Renal pelvis (tissue), 4 donors: Measurements from ENCODE around the gene DENND1A. TPM values are rescaled to one million over a fixed set of nuclear protein-coding genes. Genes with fewer than 3 reads are reported as not detected.
A peak's percentile ranks its signal among the peaks of the same experiment; 100 is the strongest.

Experiments used
- DNase-seq: peaks from one replicate; pipeline ENCODE4 v3.0.0-alpha.2; 2013
- polyA plus RNA-seq, 3 donors: library from polyadenylated mRNA; unstranded; fragments of 120-200 nt; gene quantifications; one replicate each; pipeline ENCODE4 v1.2.1, GENCODE V29; 2013; ENCODE audit not compliant: insufficient read length in 3 of 3

The DENND1A gene
- polyA plus RNA-seq, 3 donors: 21.6 to 23.3 (median 22.8) TPM

DNA sequence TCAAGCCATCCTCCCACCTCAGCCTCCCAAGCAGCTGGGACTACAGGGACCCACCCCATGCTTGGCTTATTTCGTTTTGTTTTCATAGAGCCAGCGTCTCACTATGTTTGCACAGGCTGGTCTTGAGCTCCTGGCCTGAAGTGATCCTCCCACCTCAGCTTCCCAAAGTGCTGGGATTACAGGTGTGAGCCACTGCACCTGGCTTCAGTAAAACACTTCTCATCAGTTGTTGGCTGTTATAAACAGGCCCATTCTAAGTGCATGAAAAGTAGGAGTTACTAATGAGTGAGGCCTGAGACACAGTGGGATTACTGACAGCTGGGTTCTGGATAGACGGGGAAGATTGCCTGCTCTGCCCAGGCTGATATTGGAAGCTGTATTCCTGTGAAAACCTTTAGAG is 570.4 kb downstream of the DENND1A start:
- no peak for DNase-seq

DNA sequence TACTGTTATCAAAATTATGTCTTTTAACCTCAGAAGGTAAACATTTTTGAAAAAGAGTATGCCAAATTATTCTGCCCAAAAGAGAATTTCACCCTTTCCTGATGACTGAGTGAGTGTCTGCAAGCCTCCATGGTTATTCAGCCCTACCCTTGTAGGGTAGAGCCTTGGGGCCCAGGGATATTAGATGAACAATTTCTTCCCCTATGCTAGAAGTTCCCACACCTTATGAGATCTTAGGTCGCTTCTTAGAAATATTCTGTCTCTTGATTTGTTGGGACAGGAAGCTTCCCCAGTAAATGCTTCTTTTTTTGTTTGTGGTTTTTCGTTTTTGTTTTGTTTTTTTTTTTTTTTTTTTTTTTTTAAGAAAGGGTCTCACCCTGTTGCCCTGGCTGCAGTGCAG is 570.8 kb downstream of the DENND1A start:
- no peak for DNase-seq

DNA sequence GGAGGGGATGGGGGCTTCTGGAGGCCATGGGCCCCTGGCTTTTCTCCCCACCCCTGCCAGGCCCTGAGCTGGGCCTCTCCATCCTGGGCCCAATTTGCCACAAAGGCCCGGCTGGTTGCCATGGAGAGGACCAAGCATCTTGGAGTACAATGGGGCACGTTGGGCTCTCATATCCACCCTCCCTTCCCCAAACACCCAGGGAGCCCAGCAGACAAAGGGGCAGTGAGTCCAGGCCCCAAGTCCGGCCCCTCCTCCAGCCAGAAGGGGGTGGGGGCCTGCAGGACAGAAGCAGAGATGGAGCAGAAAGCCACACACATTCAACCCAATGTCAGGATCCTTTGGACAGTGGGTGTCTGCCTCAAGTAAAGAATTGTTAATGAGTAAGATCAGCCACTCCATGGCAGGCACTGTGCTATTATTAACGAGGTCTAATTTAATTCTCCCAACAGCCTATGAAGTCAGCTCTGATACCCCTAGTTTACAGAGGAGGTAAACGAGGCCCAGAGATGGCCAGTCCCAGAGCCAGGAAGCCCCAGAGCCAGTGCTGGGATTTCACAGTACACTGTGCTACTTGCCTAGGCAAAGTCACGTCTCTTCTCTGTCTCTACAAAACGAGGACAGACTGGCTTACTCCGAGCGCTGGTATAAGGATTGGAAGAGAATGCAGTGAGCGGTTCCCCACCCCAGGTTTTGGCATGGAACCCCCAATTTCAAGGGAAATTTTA is 571.6 kb downstream of the DENND1A start:
- no peak for DNase-seq

DNA sequence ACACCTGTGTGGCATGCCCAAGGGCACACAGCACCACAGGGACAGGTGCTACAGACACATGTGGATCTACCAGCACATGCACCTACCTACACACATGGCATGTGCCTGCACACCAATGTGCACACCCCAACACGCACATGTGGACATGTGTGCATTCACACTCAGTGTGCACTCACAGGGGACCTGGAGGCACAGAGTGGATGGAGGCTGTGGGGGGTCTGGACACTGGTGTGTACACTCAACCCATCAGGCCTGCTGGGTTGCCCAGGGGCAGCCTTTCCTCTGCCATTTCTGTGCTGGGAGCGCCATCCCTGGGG is 572.2 kb downstream of the DENND1A start:
- DNase-seq: no peak

DNA sequence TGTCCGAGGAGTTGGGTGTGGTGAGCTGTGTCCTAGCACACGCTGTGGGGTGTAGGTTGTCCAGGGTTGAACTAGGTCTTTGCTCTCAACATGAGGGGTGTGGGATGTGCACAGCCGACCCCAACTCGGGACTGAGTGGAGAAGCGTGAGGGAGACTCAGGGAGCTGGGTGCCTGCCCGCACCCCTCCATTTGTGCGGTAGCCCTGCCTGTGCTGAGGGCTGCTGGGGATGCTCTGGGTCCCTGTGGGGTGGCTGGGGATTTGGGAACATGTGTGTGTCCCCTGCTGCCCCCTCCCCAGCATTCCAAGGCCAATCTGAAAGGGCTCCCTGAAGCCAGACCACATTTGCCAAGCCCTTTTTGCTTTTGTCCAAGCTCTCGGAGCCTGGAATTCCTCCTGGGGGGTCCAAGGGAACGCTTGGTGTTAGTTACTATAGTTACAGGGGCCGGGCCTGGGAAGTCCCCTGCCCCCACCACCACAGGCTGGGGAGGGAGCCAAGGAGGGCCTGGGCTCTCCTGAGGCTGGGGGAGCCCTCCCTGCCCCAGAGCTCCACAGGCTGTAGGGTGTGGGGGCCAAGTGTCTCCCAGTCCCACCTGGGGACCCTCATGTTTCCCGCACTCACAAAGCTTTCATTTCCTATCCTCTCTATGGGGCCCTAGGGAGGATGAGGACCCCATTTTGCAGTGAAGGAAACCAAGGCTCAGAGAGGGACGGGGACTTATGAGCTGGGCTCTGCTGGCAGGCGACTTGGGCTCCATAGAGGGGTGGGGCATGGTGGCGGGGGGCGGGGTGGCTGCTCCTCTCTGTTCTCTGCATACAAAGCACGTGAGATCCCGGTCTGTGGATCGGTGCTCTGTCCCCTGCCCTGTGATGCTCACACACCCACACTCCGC is 572.8 kb downstream of the DENND1A start:
- no peak for DNase-seq

DNA sequence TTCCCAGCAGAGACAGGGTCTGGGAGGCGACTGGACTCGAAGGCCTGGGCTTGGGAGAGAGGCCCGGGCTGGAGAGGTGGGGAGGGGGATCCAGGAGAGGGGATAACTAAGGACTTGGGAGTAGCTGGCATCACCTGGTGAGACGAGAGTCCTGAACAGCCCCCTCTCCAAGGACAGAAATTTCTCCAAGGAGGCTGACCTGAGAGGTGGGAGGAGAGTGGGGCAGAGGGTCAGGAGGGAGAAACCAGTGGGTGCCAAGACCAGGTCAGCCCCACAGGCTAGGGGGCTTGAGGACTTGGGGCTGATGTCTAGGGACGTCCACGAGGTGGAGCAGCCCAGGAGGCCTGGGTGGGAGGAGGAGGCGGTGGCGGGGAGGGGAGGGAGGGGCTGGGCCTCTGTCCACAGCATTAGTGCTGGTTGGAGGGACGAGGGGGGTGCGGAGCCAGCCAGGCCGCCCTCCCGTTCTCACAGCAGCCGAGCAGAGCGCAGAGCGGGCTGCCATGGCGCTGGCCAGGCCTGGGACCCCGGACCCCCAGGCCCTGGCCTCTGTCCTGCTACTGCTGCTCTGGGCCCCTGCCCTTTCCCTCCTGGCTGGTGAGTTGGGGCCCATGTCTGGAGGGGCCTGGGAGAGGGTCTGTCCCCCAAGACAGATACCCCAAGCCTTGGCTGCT is 574.0 kb downstream of the DENND1A start, which contains the start of gene CRB2:
Gene CRB2 (plus strand): TSS at position 437 of the 671 bp plus-strand sequence. CDS start 64 bp downstream, at position 501.
- DNase-seq: peak; percentile 67

DNA sequence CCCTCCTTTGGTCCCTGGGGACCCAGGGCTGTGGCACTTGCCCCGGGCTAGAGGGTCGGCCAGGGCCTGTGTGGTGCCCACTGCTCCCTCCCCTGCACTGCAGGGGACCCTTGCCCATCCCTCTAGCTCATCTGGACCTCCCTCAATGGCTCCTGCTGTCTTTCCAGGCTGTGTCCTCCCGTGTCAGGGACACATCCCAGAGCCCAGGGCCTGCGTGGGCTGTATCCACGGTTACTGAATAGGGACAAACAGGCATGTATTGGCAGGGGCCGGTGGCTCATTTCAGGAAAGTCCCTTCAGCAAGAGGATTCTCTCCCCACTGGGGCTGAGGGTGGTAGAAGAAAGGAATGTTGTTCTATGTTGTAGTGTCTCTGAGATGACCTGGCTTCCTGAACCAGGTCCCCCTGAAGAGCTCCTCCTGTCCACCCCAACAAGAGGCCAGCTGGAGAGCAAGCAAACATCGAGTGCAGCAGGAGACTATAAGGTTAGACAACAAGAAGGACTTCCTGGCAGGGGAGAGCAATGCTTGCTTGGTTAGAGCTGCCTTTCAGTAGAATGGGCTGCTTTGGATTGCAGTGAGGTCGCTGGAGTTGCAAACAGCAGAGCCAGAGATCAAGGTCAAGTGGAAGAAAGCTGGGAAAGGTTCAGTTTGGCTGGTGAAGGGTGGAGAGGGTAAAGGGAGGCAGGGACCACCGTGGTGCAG is 575.0 kb downstream of the DENND1A start:
- DNase-seq: no peak

DNA sequence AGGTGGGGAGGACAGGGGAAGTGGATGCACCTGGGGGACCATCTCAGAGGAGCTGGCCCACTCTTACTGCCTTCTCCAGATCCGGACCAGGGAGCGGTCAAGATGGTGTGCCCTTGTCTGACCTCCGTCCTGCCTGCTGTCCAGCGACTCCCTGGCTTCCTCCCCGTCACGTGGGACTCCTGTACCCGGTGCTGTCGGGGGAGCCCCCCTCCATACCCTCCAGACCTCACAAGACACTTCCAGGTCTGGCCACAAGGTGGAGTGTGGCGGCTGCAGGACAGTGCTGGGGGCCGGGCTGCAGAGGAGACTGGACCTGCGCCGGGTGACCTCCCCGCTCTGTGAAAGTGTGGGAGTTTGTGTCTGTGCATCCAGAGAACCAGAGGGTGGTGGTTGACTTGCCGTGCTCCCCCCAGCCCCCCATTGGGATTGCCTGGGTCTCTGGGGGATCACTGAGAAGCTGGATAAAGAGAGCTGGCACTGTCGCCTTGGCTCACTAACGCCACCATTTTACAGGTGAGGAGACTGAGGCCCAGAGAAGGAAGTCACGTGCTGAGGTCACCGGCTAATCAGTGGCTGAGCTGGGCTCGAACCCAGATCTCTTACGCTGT is 575.8 kb downstream of the DENND1A start:
- peak; percentile 72 for DNase-seq

DNA sequence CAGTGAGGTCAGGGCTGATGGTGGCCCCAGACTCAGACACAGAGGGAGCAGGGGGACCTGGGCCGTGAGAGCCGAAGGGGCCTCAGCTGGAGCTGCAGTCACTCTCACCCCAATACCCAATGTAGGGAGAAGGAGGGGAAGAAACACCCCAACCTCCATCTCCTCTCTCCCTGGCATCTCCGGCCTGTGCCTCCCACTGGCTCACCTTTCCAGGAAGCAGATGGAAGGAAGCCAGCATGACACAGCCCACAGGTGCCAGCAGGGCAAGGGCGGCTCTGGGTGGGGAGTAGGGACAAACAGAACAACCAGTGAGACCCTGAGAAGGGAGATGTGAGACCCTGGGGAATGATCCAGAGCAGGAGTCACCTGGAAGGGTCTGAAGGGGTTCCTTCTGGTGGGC is 576.9 kb downstream of the DENND1A start:
- no peak for DNase-seq

DNA sequence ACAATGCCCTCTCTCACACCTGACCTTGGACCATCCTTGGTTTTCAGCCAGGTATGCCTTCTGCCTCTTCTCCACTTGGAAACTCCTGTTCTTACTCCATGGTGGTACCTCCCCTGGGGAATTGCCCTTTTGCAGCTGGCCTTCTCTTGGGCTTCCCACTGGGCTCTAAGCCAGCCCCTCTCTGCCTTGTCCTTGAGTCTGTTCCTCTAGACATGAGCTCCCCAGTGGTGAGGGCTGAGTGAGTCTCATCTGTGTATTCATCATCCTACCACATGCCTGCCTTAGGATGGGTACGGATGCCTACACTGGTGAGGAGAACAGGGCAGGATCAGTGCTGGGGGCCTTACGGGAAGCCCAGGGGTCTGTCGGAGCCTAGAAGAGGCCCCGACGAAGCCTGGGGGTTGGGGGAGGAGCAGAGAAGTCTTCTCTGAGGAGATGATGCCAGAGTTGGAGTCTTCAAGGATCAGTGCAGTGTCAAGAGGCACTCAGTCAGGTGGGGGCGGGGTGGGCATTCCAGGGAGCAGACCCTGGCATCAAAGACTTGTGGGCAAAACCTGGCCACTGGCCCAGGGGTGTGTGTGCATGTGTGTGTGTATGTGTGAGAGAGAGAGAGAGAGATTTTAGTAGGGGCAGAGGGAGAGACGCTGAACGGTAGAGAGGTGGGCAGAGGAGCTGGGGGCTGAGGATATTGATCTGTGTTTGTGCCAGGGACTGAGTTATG is 579.2 kb downstream of the DENND1A start:
- no peak for DNase-seq

DNA sequence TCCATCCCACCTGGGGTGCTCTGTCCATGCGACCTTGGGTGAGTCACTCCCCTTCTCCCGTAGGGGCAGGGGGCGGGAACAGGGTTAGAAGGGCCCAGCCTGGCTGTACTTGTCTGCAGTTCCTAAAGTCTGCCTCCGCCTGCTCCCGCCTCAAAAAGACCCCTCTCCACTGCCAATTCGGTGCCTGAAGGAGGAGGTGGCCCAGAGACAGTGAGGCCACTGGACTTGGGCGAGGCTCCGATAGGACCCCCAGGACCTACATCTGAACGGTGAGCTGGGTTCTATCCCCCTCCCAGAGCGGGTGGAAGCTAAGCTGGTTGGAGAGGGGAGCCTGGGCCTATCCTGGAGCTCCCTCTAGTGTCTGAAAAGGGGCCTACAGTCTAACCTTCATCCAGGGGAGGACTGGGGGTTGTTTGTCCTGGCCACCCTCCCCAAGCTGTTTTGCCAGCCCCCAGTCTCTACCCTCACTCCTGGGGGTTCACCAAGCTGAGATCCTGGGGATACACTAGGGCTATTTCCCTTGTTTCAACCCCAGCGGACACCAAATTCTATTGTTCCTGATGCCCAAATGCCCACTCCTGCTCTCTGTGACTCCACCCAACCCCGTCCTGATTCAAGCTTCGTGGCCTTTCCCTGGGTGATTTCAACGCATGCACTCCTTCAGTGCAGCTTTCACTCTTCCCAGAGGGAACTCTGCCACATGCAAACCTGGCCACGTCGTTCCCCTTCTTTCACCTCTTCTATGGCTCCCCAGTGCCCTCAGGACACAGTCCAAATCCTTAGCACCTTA is 580.0 kb downstream of the DENND1A start:
- no peak for DNase-seq

DNA sequence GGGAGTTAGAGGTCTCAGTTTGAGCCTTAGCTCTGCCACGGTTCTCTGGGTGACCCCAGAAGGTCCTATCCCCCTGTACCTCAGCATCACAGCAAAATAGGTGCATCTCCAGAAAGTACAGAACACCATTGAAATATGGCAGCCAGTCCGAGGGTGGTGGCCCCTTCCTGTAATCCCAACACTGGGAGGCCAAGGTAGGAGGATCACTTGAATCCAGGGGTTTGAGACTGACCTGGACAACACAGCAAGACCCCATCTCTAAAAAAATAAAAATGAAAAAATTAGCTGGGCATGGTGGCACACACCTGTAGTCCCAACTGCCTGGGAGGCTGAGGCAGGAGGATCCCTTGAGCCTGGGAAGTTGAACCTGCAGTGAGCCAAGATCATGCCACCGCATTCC is 580.9 kb downstream of the DENND1A start:
- no peak for DNase-seq

DNA sequence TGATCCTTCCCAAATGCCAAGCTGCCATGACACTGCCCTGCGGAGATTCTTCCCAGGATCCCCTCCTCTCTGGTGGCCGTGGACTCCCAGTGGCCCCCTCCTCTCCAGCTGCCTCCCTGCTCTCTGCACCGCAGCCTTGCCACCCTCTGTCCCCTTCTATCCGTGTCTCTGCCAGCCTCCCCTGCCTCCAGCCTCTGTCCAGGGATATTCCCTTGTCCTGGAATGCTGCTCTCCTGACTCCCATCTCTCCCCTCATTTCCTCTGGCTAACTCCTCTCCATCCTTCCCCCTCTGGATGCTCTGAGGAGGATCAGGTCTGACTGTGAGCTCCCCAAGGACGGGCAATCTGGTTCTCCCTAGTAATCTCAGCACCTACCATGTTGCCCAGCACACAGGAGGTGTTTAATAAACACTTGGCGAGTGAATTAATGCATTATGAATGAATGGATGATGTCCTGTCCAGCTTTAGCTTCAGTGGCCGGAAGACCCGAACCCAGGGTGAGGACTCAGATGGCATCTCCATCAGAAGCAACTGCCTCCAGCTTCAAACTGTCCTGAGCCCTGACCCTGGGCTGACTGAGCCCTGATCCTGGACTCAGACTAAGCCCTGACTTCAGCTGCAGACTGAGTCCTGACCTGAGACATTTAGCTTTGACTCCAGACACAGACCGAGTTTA is 581.5 kb downstream of the DENND1A start:
- no peak for DNase-seq

DNA sequence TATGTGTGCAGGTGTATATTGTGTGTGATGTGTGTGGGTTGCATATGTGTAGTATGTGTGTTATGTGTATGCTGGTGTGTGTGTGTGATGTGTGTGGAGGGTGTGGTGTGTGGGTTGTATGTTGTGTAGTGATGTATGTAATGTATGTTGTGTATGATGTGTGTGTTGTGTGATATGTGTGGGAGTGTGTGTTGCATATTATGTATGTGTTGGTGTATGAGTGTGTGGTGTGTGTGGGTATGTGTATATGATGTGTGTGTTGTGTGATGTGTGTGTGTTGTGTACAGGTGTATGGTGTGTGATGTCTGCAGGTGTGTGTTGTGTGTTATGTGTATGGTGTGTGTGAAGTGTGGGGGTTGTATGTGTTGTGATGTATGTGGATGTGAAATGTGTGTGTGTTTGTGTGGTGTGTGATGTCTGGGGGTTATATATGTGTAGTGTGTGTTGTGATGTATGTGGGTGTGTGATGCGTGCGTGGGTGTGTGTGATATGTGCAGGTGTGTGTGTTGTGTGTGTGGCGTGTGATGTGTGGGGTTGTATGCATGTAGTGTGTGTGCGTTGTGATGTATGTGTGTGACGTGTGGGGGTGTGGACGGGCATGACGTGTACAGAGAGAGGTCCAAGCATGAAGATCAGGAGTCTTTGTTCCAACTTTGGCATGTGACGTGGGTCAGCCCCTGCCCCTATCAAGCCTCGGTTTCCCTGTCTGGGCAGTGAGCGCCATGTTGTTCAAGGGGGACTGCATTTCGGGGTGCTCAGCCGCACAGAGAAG is 582.5 kb downstream of the DENND1A start:
- no peak for DNase-seq

DNA sequence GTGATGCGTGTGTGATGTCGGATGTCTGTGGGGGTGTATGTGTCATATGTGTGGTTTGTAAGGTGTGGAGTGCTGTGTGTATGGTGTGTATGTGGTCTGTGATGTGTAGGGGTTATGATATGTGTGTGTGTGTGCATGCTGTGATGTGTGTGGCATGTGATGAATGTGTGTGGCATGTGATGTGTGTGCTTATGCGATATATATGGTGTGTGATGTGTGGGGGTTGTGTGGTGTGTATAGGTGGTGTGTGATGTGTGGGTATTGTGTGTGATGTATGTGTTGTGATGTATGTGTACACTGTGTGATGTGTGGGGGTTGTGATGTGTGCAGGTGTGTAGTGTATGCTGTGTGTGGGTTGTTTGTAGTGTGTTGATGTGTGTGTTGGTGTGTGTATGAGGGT is 583.1 kb downstream of the DENND1A start:
- DNase-seq: no peak

DNA sequence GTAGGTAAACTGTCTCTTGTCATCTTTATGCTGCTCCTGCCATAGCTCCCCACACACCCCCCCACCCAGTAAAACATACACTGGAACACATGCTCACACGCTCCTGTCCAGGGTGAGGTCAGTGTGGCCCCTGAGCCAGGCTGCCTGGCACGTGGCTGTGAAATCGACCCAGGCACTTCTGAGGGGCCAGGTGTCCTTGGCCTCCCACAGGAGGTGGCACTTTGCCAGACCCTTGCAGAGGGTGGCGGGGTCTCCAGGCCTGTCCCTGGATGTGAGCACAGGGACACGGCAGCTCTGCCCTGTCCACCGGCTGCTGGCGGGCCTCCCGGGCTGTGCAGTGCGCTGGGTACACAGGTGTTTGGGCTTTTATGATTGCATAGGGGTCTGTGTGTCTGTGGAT is 583.9 kb downstream of the DENND1A start:
- DNase-seq: no peak

DNA sequence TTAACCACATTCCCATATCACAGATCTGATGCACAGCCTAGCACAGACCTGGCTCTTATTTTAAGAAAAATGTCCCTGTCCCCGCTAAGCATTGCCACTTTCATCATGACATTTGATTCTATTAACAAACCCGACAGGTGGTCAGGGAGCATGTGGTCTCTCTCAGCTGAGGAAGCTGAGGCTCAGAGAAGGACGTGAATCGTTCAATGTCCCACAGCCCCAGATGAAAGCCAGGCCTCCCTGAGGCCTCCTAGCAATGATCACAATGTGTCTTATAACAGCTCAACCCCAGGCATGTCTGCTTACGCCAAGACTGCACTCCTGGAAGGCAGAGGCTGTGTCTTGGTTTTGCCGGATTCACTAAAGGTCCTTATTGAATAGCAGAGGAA is 584.4 kb downstream of the DENND1A start:
- no peak for DNase-seq

DNA sequence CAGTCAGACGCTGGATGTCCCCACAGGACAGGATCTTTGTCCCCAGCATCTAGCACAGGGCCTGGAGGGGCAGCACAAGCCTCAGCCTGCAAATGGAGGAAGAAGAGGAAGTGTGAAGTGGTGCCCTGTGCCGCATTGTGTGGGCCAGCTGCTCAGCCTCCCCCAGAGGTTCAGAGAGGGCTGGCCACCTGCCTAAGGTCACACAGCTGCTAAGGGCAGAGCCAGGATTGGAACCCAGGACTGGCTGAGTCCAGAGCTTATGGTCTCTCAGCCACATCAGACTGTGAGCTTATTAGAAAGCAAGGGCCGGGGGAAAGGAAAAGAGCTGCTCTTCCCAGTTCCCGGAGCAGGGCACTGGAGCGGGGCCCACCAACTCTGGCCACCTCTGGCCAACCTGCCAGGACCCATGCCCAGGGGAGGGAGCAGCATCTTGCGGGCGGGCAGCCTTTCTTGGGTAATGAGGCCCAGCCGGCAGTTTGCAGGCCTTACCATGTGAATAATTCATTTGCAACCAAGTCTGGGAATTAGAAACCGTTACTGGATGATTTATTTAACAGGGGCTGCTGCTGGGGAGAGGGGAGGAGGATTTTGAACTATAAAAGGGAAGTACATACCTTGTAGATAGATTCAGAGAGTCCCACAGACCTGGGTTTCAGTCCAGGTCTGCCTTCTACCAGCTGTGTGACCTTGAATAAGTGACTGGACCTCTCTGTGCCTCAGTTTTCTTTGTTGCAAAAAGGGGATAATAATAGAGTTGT is 585.6 kb downstream of the DENND1A start:
- DNase-seq: no peak
